ENCODE data around the gene STIP1. TPM values are rescaled to one million over a fixed set of nuclear protein-coding genes. Genes with fewer than 3 reads are reported as not detected.
"Not testable (repeated sequence)": the region's sequence is repeated elsewhere in the genome, so short reads cannot be mapped to it uniquely, and the experiment has no call there.

STIP1 gene
- total RNA-seq, 2 experiments from 2014 or later: 398 to 403 TPM

- Mint-ChIP-seq H3K27me3 (no peaks in the 10 kb centered on the region), H3K9me3 (ENCODE audit: low read depth) (no peaks in the 10 kb centered on the region), H3K36me3 (ENCODE audit: low read depth) (no peaks in the 10 kb centered on the region), H3K4me1 (peaks cover 5% of the 10 kb centered on the region), H3K4me3 (no peak overlapping the region), H3K27ac (no peak overlapping the region)
- no peak for DNase-seq
- intact Hi-C loops (cut with DNase I, micrococcal nuclease): loop anchor here (1.0 to 5.0 kb wide), 4 partner anchors 61 to 312 kb away; partner anchors contain the start of gene RCOR2 (in 1 of the 2)
- ChIA-PET CTCF (interaction anchor here (0.7 to 7.6 kb wide), 7 partner anchors 11 to 634 kb away, joined by 3 to 80 read pairs (median 4); no protein-coding TSS in a partner anchor), POLR2A (interaction anchor here (0.6 kb wide), 1 partner anchor 160 kb away, joined by 3 read pairs; no protein-coding TSS in a partner anchor)
- ATAC-seq: no peak
Measured at GRCh38 chr11:64148917-64149617, 36.9 kb upstream of the STIP1 start.

DNA sequence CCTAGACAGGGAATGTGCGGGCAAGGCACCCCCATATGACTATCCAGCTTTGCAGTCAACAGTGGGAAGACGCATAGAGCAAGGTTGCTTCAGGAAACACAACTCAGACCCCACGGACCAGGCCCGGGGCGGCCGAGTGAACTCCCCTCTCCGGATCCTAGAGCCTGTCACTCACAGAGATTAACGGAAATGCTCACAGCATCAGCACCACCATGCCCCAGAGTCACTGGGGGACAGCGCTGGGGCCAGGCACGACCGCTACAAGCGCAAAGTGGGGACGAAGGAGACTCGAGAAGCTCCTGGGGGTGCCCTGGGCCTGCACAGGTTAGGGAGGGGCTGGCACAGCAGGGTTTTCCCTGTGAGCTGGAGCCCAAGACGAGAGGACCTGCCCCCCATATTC, 35.9 kb upstream of the STIP1 start:
- H3K4me1 Mint-ChIP-seq: peaks cover 3% of the 10 kb centered on the region
- no peak overlapping the region for H3K27ac Mint-ChIP-seq

DNA sequence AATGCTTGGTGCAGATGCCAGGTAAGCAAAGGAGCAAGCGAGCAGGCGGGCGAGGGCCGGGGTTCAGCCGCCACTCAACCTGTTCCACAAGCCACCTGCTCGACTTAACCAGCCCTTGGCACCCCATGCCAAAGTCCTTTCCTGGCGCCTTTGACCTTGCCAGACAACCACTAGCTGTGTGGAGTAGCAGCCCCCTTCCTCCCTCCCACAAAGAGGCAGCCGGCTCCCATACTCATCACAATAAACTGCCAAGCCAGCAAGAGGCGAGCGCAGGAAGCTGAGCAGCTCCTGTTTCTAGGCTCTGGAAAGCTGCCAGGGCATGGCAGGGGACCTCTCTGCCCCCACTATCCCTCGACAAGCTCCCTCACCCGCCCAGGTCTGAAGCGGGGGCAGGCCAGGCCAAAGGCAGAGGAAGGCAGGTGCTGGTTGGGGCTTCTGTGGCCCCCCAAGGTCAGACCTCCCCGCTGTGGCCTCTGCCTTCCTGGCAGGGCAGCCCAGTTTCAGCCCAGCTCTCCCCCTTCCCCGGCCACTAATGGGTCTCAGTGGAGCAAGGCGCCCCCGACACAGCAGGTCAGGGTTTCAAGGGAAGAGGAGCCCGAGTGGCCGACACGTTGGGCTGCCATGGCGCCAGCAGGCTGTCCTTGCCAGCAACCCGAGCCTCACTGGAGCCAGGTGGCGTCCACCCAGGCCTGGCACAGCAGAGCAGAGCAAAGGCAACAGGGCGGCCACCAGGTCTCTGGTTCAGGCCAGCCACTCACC, 35.3 kb upstream of the STIP1 start:
- ATAC-seq (no peak), DNase-seq (no peak)
- no peak overlapping the region for H3K4me3 Mint-ChIP-seq
- intact Hi-C loops (cut with DNase I, micrococcal nuclease): no loop called here
- POLR2A ChIA-PET: no interaction called here
- H3K4me1 Mint-ChIP-seq: peaks cover 3% of the 10 kb centered on the region
- no peaks in the 10 kb centered on the region for H3K9me3 Mint-ChIP-seq (ENCODE audit: low read depth)
- H3K36me3 Mint-ChIP-seq (ENCODE audit: low read depth): no peaks in the 10 kb centered on the region
- CTCF ChIA-PET: interaction anchor here (0.5 to 7.6 kb wide), 8 partner anchors 13 to 412 kb away, joined by 3 to 80 read pairs (median 4); no protein-coding TSS in a partner anchor
- H3K27me3 Mint-ChIP-seq: no peaks in the 10 kb centered on the region
- H3K27ac Mint-ChIP-seq: no peak overlapping the region

More for the DNA sequence above, 35.9 kb upstream of the STIP1 start:
- Mint-ChIP-seq H3K4me3 (no peak overlapping the region), H3K9me3 (ENCODE audit: low read depth) (no peaks in the 10 kb centered on the region), H3K27me3 (no peaks in the 10 kb centered on the region), H3K36me3 (ENCODE audit: low read depth) (no peaks in the 10 kb centered on the region)
- no peak for ATAC-seq
- CTCF ChIA-PET: interaction anchor here (0.8 to 7.6 kb wide), 4 partner anchors 18 to 150 kb away, joined by 3 to 80 read pairs (median 4); no protein-coding TSS in a partner anchor
- intact Hi-C loops (cut with DNase I, micrococcal nuclease): no loop called here
- POLR2A ChIA-PET: no interaction called here
- DNase-seq: no peak

GRCh38 chr11:64151337-64151736, 34.6 kb upstream of the STIP1 start:
- ATAC-seq (no peak), DNase-seq (no peak)
- Mint-ChIP-seq H3K9me3 (ENCODE audit: low read depth) (no peaks in the 10 kb centered on the region), H3K4me1 (peaks cover 3% of the 10 kb centered on the region), H3K27ac (no peak overlapping the region), H3K4me3 (no peak overlapping the region), H3K36me3 (ENCODE audit: low read depth) (no peaks in the 10 kb centered on the region), H3K27me3 (no peaks in the 10 kb centered on the region)
- CTCF ChIA-PET: interaction anchor here (0.5 to 7.6 kb wide), 8 partner anchors 10 to 717 kb away, joined by 3 to 80 read pairs (median 3); no protein-coding TSS in a partner anchor
- intact Hi-C loops (cut with DNase I, micrococcal nuclease): no loop called here
- POLR2A ChIA-PET: no interaction called here

DNA sequence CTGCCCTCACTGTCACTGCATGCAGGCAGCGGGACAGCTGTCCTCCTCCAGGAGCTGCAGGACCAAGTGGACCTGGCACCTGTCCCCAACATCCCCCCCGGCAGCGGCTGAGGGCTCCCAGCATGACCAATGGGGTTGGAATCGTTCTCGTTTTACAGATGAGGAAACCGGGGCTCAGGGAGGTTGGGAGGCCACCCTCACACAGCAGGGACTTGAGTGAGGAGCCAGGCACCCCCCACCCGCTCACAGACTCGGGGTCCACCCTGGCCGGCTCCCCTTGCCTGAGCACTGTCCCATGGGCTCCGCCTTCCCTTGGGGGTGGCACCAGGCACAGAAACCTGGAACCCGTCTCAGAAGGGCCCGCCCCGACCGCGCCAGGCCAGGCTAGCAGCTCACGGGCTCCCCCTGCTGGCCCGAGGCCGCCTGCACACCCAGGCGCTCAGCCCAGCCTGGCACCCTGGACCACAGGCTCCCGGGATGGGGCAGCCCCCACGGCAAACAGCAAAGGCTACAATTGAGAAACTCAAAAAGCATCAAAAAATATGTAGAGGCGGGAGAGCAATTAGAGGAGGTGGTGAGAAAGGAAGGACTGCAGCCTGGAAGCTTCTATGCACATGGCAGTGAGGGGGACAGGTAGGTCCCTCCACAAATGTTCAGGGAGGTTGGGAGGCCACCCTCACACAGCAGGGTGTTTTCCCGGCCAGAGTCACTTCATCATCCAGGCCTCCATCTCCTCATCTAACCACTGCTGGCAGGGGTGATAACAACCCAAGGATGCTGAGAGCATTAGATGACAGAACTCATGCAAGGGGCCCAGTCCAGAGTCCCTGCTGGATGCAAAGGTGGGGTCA, 32.9 kb upstream of the STIP1 start:
- Mint-ChIP-seq H3K27me3 (no peaks in the 10 kb centered on the region), H3K9me3 (ENCODE audit: low read depth) (no peaks in the 10 kb centered on the region), H3K27ac (no peak overlapping the region), H3K4me1 (peaks cover 3% of the 10 kb centered on the region), H3K4me3 (no peak overlapping the region), H3K36me3 (ENCODE audit: low read depth) (no peaks in the 10 kb centered on the region)
- CTCF ChIA-PET: interaction anchor here (0.5 to 7.6 kb wide), 14 partner anchors 8 to 656 kb away, joined by 3 to 80 read pairs (median 3); partner anchors contain the start of gene MACROD1
- intact Hi-C loops (cut with DNase I, micrococcal nuclease): loop anchor here in 1 of 2 experiments (1.0 to 2.0 kb wide), 3 partner anchors 153 to 384 kb away; partner anchors contain the start of gene ZFTA
- DNase-seq (peak; percentile 85), ATAC-seq (peak; percentile 97)
- POLR2A ChIA-PET: no interaction called here

DNA sequence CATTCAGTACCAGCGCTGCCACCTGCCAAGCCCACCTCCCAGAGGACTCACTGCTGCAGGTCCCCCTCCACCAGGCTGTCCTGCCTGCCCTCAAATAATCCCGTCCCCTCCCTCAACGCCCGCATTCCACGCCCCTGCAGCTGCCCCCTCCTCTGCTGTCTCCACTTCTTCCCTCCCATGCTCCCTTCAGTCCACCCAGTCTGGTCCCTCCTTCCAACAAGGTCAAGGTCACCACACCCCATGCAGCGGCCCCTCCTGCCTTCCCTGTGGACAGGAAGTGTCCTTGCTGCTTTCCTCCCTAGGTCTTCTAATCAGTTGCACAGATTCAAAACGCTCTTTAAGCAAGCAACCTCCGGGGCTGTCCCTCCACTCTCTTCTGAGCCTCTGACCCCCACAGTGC, 32.2 kb upstream of the STIP1 start:
- no peak for ATAC-seq
- no peak overlapping the region for H3K4me3 Mint-ChIP-seq
- POLR2A ChIA-PET: no interaction called here
- intact Hi-C loops (cut with DNase I, micrococcal nuclease): loop anchor here in 1 of 2 experiments (1.0 to 2.0 kb wide), 3 partner anchors 154 to 385 kb away; partner anchors contain the start of gene ZFTA
- no peaks in the 10 kb centered on the region for H3K36me3 Mint-ChIP-seq (ENCODE audit: low read depth)
- peaks cover 3% of the 10 kb centered on the region for H3K4me1 Mint-ChIP-seq
- H3K27ac Mint-ChIP-seq: no peak overlapping the region
- H3K9me3 Mint-ChIP-seq (ENCODE audit: low read depth): no peaks in the 10 kb centered on the region
- CTCF ChIA-PET: interaction anchor here (0.5 to 7.6 kb wide), 5 partner anchors 10 to 585 kb away, joined by 3 to 80 read pairs (median 5); partner anchors contain the start of gene MACROD1
- H3K27me3 Mint-ChIP-seq: no peaks in the 10 kb centered on the region
- no peak for DNase-seq

DNA sequence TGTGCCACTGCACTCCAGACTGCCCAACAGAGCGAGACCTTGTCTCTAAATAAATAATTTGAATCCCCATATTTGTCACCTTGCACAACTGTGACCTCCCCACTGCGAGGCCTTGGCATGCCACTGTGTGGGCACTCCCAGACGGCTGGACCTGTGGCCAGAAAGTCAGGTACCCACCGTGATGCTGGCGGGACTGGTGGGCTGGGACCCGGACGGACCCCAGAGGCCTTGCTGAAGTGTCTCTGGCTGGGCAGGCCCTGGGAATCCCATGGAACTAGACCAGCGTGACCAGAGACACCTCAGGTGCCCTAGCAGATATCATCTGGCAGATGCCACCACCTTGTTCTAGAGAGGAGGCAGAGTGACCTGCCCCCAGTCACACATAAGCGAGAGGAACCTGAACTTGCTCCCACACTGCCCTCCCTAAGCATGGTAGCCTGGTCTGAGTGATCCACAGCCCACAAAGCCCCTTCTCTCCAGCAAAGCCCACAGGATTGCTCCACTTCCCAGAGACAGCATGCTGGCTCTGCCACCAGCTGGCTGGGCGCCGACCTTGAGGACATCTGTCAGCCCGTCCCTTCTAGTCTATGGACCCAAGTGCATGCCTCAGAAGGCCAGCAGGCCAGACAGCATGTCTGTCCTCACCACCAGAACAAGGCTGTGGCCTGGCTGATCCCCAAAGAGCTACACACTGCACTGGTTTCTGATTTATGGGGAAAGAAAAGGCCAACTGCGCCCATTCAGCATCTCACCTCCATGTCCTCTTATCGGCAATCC, 29.5 kb upstream of the STIP1 start:
- Mint-ChIP-seq H3K27me3 (no peaks in the 10 kb centered on the region), H3K27ac (no peak overlapping the region), H3K4me1 (peaks cover 3% of the 10 kb centered on the region), H3K36me3 (ENCODE audit: low read depth) (peaks cover 7% of the 10 kb centered on the region), H3K4me3 (no peak overlapping the region), H3K9me3 (ENCODE audit: low read depth) (no peaks in the 10 kb centered on the region)
- ChIA-PET CTCF (interaction anchor here (0.7 kb wide), 1 partner anchor 148 kb away, joined by 3 read pairs; no protein-coding TSS in a partner anchor), POLR2A (interaction anchor here (1.2 kb wide), 1 partner anchor 25 kb away, joined by 6 read pairs; no protein-coding TSS in a partner anchor)
- ATAC-seq (no peak), DNase-seq (no peak)
- intact Hi-C loops (cut with DNase I, micrococcal nuclease): no loop called here

DNA sequence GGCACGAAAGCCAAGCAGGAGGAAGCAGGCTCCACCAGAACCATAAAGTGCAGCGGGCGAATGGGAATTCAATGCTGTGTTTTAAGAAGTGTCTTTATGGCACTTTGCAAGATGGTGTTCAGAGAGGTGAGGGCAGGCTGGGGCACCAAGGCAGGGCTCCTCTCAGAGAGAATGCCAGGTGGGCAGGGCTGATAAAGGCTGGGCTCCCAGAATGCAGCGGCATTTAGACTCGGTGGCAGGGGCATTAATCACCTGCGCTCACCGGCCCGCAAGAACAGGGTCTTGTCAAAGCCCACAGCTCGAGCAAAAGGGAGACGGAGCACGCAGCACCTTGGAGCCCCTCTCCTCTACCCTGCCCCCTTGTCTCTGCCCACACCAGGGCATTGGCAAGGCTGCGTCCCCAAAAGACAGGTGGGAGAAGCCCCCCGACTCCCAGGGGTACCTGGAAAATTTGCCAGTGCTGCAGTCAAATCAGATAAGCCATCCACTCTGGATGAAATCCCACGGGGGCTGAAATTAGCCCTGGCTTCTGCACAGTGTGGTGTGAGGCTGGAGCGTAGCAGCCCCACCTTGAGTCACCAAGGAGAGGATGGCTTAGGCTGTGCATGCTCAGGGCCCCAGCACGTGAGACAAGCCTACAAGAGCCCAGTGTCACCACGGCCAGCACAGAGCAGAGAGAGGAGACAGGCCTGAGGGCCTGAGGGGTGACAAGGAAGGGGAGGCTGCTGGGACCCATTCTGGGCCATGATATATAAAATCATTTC, 28.2 kb upstream of the STIP1 start:
- POLR2A ChIA-PET: no interaction called here

GRCh38 chr11:64161037-64161436, 24.9 kb upstream of the STIP1 start:
- Mint-ChIP-seq H3K4me1 (peaks cover 6% of the 10 kb centered on the region), H3K27me3 (no peaks in the 10 kb centered on the region), H3K9me3 (ENCODE audit: low read depth) (no peaks in the 10 kb centered on the region), H3K4me3 (no peak overlapping the region), H3K36me3 (ENCODE audit: low read depth) (peaks cover 8% of the 10 kb centered on the region), H3K27ac (no peak overlapping the region)
- ATAC-seq (no peak), DNase-seq (no peak)
- intact Hi-C loops (cut with DNase I, micrococcal nuclease): no loop called here
- ChIA-PET POLR2A (no interaction called here), CTCF (interaction anchor here (1.0 to 1.6 kb wide), 2 partner anchors 9 kb away, joined by 3 to 5 read pairs; no protein-coding TSS in a partner anchor)

More for the DNA sequence above, 28.2 kb upstream of the STIP1 start:
- DNase-seq: no peak
- Mint-ChIP-seq H3K36me3 (ENCODE audit: low read depth) (peaks cover 8% of the 10 kb centered on the region), H3K4me1 (peaks cover 3% of the 10 kb centered on the region), H3K9me3 (ENCODE audit: low read depth) (no peaks in the 10 kb centered on the region), H3K27me3 (no peaks in the 10 kb centered on the region), H3K4me3 (no peak overlapping the region), H3K27ac (no peak overlapping the region)
- intact Hi-C loops (cut with DNase I, micrococcal nuclease): no loop called here
- no peak for ATAC-seq
- CTCF ChIA-PET: no interaction called here

DNA sequence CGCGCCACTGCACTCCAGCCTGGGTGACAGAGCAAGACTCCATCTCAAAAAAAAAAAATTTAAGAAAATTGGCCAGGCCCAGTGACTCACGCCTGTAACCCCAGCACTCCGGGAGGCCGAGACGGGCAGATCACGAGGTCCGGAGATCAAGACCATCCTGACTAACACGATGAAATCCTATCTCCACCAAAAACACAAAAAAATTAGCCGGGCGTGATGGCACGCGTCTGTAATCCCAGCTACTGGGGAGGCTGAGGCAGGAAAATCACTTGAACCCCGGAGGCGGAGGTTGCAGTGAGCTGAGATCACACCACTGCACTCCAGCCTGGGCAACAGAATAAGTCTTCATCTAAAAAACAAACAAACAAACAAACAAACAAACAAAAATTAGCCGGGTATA, 23.2 kb upstream of the STIP1 start:
- H3K27ac Mint-ChIP-seq; intact Hi-C loops (cut with DNase I, micrococcal nuclease); POLR2A ChIA-PET; H3K27me3 Mint-ChIP-seq; ATAC-seq; H3K9me3 Mint-ChIP-seq (ENCODE audit: low read depth); DNase-seq; H3K4me1 Mint-ChIP-seq; H3K4me3 Mint-ChIP-seq; H3K36me3 Mint-ChIP-seq (ENCODE audit: low read depth): not testable (repeated sequence)
- CTCF ChIA-PET: interaction anchor here (0.6 kb wide), 1 partner anchor 218 kb away, joined by 3 read pairs; no protein-coding TSS in a partner anchor
